ENCODE data around the gene PTCD2. TPM values are rescaled to one million over a fixed set of nuclear protein-coding genes. Genes with fewer than 3 reads are reported as not detected.

Gene PTCD2
- total RNA-seq, 1 experiment from 2014 or later, result 12.7 TPM

DNA sequence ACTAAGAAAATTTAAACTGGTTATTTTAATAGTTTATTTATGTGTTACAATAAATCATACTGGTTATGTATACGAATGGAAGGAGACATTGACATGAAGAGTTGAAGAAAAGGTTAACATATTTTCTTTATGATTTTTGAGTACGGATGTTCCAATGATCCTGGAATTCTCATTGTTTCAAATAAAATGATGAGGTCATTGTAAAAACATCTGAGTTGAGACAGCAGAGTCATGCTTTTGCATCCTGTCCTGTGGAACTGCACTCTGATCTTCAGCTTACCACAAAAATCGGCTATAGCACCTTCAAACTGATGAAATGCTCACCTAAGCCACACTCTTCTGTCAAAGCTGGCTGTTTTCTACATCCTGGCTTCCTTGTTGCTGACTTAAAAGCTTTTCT lies 67.8 kb downstream of the PTCD2 start:
- DNase-seq (ENCODE audit: low spot score), result no peak
- no TSS peak for BruUV-seq (replicated peaks)

GRCh38 chr5:72388646-72389045 lies 68.5 kb downstream of the PTCD2 start:
- ChIA-PET CTCF (no interaction called here), POLR2A (ENCODE audit: low non-redundant PET) (no interaction called here)
- H3K27ac ChIP-seq (ENCODE audit: low read depth, low read length, poor library complexity, severe bottlenecking), result no peak overlapping the region
- no peak for TF ChIP-seq CTCF (conservative IDR thresholded peaks at IDR 0.05; ENCODE audit: low read depth, low read length)
- no peak for TF ChIP-seq EZH2 (IDR thresholded peaks at IDR 0.05; ENCODE audit: borderline replicate concordance, low read depth, low read length, poor library complexity, severe bottlenecking)
- H3K27me3 ChIP-seq (replicated peaks; ENCODE audit: insufficient read depth, low read depth, low read length, poor library complexity), result peaks cover 18% of the 10 kb centered on the region
- H3K4me1 ChIP-seq (ENCODE audit: insufficient read depth, low read length, poor library complexity, severe bottlenecking), result peaks cover 3% of the 10 kb centered on the region
- H3K36me3 ChIP-seq (ENCODE audit: insufficient read depth, low read length, poor library complexity, severe bottlenecking), result no peaks in the 10 kb centered on the region
- BruUV-seq (replicated peaks), result no TSS peak
- DNase-seq (ENCODE audit: low spot score), result no peak
- H3K4me3 ChIP-seq (ENCODE audit: low read depth, low read length, poor library complexity, severe bottlenecking), result no peak overlapping the region
- no peaks in the 10 kb centered on the region for H3K9me3 ChIP-seq (ENCODE audit: low read depth, low read length, poor library complexity, severe bottlenecking)
- intact Hi-C loops (cut with micrococcal nuclease; ENCODE audit: unreplicated experiment), result no loop called here

More for the DNA sequence above, 67.8 kb downstream of the PTCD2 start:
- no peaks in the 10 kb centered on the region for H3K36me3 ChIP-seq (ENCODE audit: insufficient read depth, low read length, poor library complexity, severe bottlenecking)
- no peak overlapping the region for H3K27ac ChIP-seq (ENCODE audit: low read depth, low read length, poor library complexity, severe bottlenecking)
- peaks cover 3% of the 10 kb centered on the region for H3K4me1 ChIP-seq (ENCODE audit: insufficient read depth, low read length, poor library complexity, severe bottlenecking)
- no peaks in the 10 kb centered on the region for H3K9me3 ChIP-seq (ENCODE audit: low read depth, low read length, poor library complexity, severe bottlenecking)
- ChIA-PET POLR2A (ENCODE audit: low non-redundant PET) (no interaction called here), CTCF (no interaction called here)
- intact Hi-C loops (cut with micrococcal nuclease; ENCODE audit: unreplicated experiment), result no loop called here
- no peak overlapping the region for H3K4me3 ChIP-seq (ENCODE audit: low read depth, low read length, poor library complexity, severe bottlenecking)
- peaks cover 18% of the 10 kb centered on the region for H3K27me3 ChIP-seq (replicated peaks; ENCODE audit: insufficient read depth, low read depth, low read length, poor library complexity)
- no peak for TF ChIP-seq EZH2 (IDR thresholded peaks at IDR 0.05; ENCODE audit: borderline replicate concordance, low read depth, low read length, poor library complexity, severe bottlenecking)
- TF ChIP-seq CTCF (conservative IDR thresholded peaks at IDR 0.05; ENCODE audit: low read depth, low read length), result no peak

- DNase-seq (ENCODE audit: low spot score), result no peak
- no peaks in the 10 kb centered on the region for H3K9me3 ChIP-seq (ENCODE audit: low read depth, low read length, poor library complexity, severe bottlenecking)
- POLR2A ChIA-PET (ENCODE audit: low non-redundant PET), result no interaction called here
- H3K27ac ChIP-seq (ENCODE audit: low read depth, low read length, poor library complexity, severe bottlenecking), result no peak overlapping the region
- CTCF ChIA-PET, result no interaction called here
- TF ChIP-seq EZH2 (IDR thresholded peaks at IDR 0.05; ENCODE audit: borderline replicate concordance, low read depth, low read length, poor library complexity, severe bottlenecking), result no peak
- TF ChIP-seq CTCF (conservative IDR thresholded peaks at IDR 0.05; ENCODE audit: low read depth, low read length), result no peak
- BruUV-seq (replicated peaks), result no TSS peak
- H3K4me1 ChIP-seq (ENCODE audit: insufficient read depth, low read length, poor library complexity, severe bottlenecking), result peaks cover 3% of the 10 kb centered on the region
- no peak overlapping the region for H3K4me3 ChIP-seq (ENCODE audit: low read depth, low read length, poor library complexity, severe bottlenecking)
- intact Hi-C loops (cut with micrococcal nuclease; ENCODE audit: unreplicated experiment), result loop anchor here (10.0 kb wide), 1 partner anchor 134 kb away; no protein-coding TSS in a partner anchor
- no peaks in the 10 kb centered on the region for H3K36me3 ChIP-seq (ENCODE audit: insufficient read depth, low read length, poor library complexity, severe bottlenecking)
- peaks cover 18% of the 10 kb centered on the region for H3K27me3 ChIP-seq (replicated peaks; ENCODE audit: insufficient read depth, low read depth, low read length, poor library complexity)
These were observed 70.7 kb downstream of the PTCD2 start for GRCh38 chr5:72390836-72391235.
